Measurements from ENCODE around the gene ACVR1. TPM values are rescaled to one million over a fixed set of nuclear protein-coding genes. Genes with fewer than 3 reads are reported as not detected.
A peak's percentile ranks its signal among the peaks of the same experiment; 100 is the strongest.

The ACVR1 gene
- total RNA-seq, 1 donor from 2014 or later: 35.0 TPM

DNA sequence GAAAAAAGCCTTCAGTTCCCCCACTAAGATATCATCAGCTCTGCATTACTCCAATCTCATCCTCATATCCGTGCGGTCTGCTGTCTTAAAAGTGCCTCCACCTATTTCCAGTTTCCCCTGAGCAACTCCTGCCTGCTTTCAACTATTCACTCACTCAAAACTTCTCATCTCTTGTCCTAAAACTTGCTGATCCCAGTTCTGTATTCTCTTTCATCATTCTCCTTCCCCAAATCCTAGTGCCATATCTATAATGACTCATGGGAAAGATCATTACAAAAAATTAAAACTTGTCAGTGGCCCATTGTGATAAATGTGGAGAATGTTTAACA is 20.0 kb downstream of the ACVR1 start:
- Histone ChIP-seq H3K4me1 (no peaks in the 10 kb centered on the region), H3K27ac (no peak overlapping the region), H3K36me3 (peaks cover 6% of the 10 kb centered on the region), H3K4me3 (no peak overlapping the region), H3K27me3 (ENCODE audit: low read depth) (no peaks in the 10 kb centered on the region), H3K9me3 (no peaks in the 10 kb centered on the region)
- no peak for ATAC-seq
- TF ChIP-seq, protein P1, sequence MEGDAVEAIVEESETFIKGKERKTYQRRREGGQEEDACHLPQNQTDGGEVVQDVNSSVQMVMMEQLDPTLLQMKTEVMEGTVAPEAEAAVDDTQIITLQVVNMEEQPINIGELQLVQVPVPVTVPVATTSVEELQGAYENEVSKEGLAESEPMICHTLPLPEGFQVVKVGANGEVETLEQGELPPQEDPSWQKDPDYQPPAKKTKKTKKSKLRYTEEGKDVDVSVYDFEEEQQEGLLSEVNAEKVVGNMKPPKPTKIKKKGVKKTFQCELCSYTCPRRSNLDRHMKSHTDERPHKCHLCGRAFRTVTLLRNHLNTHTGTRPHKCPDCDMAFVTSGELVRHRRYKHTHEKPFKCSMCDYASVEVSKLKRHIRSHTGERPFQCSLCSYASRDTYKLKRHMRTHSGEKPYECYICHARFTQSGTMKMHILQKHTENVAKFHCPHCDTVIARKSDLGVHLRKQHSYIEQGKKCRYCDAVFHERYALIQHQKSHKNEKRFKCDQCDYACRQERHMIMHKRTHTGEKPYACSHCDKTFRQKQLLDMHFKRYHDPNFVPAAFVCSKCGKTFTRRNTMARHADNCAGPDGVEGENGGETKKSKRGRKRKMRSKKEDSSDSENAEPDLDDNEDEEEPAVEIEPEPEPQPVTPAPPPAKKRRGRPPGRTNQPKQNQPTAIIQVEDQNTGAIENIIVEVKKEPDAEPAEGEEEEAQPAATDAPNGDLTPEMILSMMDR (IDR thresholded peaks at IDR 0.05): no peak
- DNase-seq: no peak
- intact Hi-C loops (cut with DNase I): no loop called here

DNA sequence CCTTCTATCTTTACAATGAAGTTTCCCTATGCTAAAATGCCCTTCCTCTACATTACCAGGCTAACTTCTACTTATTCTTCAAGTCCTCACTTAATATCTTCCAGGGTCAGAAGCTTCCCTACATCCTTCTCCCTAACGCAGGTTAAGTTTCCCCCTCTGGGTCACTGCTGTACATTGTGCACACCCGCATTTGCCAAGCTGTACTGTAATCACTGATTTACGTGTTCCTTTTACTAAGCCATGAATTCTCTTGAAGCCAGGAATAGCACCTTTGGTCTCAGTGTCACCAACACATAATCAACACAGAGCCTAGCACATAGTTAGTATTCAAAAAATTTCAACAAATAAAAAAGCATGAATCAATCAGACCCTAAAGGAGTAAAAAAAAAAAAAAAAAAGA is 22.3 kb downstream of the ACVR1 start:
- intact Hi-C loops (cut with DNase I): no loop called here
- Histone ChIP-seq H3K27ac (no peak overlapping the region), H3K9me3 (no peaks in the 10 kb centered on the region), H3K4me3 (no peak overlapping the region), H3K27me3 (ENCODE audit: low read depth) (no peaks in the 10 kb centered on the region), H3K36me3 (peaks cover 6% of the 10 kb centered on the region), H3K4me1 (no peaks in the 10 kb centered on the region)
- no peak for ATAC-seq
- DNase-seq: no peak
- TF ChIP-seq, protein P1 (IDR thresholded peaks at IDR 0.05): no peak

DNA sequence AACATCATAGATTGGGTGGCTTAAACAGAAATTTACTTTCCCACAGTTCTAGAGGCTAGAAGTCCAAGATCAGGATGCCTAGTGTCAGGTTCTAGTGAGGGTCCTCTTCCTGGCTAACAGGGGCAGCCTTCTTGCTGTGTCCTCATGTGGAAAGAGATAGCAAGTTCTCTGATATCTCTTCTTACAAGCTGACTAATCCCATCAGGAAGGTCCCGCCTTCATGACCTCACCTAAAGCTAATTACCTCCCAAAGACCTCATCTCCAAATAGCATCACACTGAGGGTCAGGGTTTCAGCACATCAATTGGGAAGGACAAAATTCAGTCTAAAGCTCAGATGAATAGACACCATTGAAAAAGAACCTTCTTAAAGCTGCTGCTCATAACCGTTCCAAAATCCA is 22.9 kb downstream of the ACVR1 start:
- peaks cover 6% of the 10 kb centered on the region for H3K36me3 ChIP-seq
- intact Hi-C loops (cut with DNase I): no loop called here
- H3K9me3 ChIP-seq: no peaks in the 10 kb centered on the region
- TF ChIP-seq, protein P1 (IDR thresholded peaks at IDR 0.05): no peak
- ATAC-seq: no peak
- no peak for DNase-seq
- no peaks in the 10 kb centered on the region for H3K27me3 ChIP-seq (ENCODE audit: low read depth)
- no peaks in the 10 kb centered on the region for H3K4me1 ChIP-seq
- no peak overlapping the region for H3K27ac ChIP-seq
- no peak overlapping the region for H3K4me3 ChIP-seq

DNA sequence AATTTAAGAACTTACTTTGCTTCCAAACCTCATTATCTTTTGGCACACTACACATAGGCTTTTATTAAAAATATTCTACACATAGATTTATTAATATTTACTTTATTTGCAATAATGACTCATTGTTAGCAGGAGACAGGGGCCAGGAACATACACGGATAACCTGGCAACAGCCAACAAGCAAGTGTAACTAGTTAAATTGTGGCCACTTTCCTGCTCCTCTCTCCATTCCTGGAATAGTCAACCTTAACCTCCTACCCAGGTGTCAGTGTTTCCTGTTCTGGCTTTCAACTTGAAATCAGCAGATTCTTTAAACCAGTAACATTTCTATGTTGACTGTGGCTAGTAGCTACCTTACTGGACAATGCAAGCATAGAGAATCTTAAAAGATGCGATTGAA is 26.5 kb downstream of the ACVR1 start:
- no peaks in the 10 kb centered on the region for H3K9me3 ChIP-seq
- H3K27ac ChIP-seq: no peak overlapping the region
- TF ChIP-seq, protein P1 (IDR thresholded peaks at IDR 0.05): no peak
- intact Hi-C loops (cut with DNase I): no loop called here
- H3K4me1 ChIP-seq: no peaks in the 10 kb centered on the region
- DNase-seq (no peak), ATAC-seq (peak in 1 of 2 donors; percentile 48)
- H3K36me3 ChIP-seq: no peaks in the 10 kb centered on the region
- no peaks in the 10 kb centered on the region for H3K27me3 ChIP-seq (ENCODE audit: low read depth)
- H3K4me3 ChIP-seq: no peak overlapping the region

DNA sequence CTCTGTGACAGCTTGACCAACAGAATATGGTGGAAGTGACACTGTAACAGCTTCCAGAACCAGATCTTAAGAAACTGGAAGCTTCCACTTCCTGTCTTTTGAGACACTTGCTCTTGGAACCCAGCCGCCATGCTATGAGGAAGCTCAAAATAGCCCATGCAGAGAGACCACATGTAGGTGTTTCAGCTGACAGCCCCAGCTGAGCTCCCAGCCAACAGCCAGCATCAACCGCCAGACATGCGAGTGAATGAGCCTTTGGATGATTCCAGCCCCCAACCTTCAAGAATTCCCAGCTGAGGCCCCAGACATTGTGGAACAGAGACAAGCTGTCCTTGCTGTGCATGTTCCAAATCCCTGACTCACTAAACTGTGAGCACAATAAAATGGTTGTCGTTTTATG is 27.9 kb downstream of the ACVR1 start:
- no peaks in the 10 kb centered on the region for H3K36me3 ChIP-seq
- ATAC-seq (no peak), DNase-seq (no peak)
- intact Hi-C loops (cut with DNase I): no loop called here
- no peak overlapping the region for H3K27ac ChIP-seq
- no peaks in the 10 kb centered on the region for H3K27me3 ChIP-seq (ENCODE audit: low read depth)
- no peaks in the 10 kb centered on the region for H3K9me3 ChIP-seq
- H3K4me1 ChIP-seq: peaks cover 9% of the 10 kb centered on the region
- TF ChIP-seq, protein P1 (IDR thresholded peaks at IDR 0.05): no peak
- H3K4me3 ChIP-seq: no peak overlapping the region

DNA sequence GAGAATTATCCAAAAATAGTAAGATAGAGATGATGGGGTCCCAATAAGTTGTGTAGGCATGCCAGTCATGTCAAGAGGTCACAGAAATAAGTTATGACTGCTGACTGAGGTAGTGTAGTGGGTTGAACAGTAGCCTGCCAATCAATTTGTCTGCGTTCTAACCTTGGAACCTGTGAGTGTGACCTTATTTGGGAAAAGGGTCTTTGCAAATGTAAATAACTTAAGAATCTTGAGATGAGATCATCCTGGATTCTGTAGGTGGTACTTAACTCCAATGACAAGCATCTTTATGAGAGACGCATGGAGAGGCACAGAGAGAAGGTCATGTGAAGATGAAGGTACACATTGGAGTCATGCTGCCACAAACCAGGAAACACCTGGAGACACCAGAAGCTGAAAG is 31.0 kb downstream of the ACVR1 start:
- TF ChIP-seq, protein P1 (IDR thresholded peaks at IDR 0.05): no peak
- no peak for ATAC-seq

More for the DNA sequence above, 31.0 kb downstream of the ACVR1 start:
- Histone ChIP-seq H3K36me3 (no peaks in the 10 kb centered on the region), H3K27me3 (ENCODE audit: low read depth) (no peaks in the 10 kb centered on the region), H3K4me1 (peaks cover 28% of the 10 kb centered on the region), H3K9me3 (no peaks in the 10 kb centered on the region), H3K4me3 (no peak overlapping the region), H3K27ac (no peak overlapping the region)
- intact Hi-C loops (cut with DNase I): no loop called here
- no peak for DNase-seq

Data from lower lobe of right lung (tissue), 2 donors.